Dermis blood vessel endothelial cell (primary cell): ENCODE measurements around the gene CDC37L1. TPM values are rescaled to one million over a fixed set of nuclear protein-coding genes. Genes with fewer than 3 reads are reported as not detected.
"Not testable (repeated sequence)": the region's sequence is repeated elsewhere in the genome, so short reads cannot be mapped to it uniquely, and the experiment has no call there.

ENCODE experiments used
- DNase-seq: peaks from one replicate; pipeline ENCODE4 v3.0.0; 2010
- total RNA-seq: library from RNA; depleted of rRNA; stranded (reverse); fragments of >200 nt; gene quantifications from 2 replicates; pipeline ENCODE4 v1.2.3, GENCODE V29; 2014

Gene CDC37L1
- 11.7 and 15.1 TPM in 2 replicates for total RNA-seq

DNA sequence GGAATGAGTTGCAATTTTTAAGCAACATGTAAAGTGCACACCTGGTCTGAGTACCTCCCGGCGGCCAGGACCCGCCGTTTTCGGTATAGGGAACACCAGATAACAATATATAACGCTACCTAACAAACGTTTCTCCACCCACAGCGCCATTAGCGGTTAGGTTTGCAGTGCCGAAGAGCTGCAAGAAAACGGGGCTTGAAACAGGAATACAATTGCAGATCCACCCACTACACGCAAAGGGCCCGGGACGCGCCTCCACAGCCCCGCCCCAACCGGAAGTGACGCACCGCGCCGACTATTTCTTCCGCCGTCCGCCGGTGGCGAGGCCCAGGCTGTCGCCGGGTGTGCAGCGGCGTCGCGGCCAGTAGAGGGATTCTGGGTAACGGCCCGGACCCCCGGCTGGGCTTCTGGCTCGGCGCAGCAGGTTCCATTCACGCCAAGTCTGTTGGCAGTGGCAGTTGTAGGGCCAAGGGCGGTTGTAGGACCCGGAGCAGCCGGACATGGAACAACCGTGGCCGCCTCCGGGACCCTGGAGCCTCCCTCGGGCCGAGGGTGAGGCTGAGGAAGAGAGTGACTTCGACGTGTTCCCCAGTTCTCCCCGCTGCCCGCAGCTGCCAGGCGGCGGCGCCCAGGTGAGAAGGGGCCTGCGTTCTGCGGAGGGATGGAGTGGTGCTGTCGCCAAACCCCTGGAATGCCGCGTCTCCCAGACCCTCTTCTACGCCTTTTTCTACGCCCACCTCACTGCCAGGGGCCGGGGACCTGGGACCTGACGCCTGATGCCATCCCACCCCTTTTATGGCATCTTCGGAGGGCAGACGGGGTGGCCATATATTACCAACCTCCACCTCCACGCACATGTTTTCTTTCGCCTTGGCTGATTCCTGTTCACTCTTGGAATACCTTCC, at the start of gene CDC37L1:
Gene CDC37L1 (plus strand): TSS at position 302 of the 905 bp plus-strand sequence. CDS start 199 bp downstream, at position 501.
- DNase-seq, result peak; percentile 98

DNA sequence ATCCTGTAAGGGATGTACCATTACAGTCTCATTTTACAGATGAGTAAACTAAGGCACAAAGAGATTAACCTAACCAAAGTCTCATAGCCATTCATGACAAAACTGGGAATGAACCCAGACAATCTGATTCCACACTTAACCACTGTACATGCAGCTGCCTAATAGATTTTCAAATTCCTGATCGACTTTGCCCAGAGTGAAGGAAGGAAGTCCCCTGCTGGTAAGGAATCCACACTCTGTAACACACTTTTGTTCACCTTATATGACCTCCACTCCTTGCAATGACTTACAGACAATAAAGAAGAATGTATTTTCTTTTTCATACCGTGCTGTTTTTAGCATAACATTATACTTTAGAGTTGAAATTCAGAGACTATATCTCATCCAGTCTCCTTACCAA, 48.5 kb upstream of the CDC37L1 start:
- DNase-seq, result peak; percentile 29

DNA sequence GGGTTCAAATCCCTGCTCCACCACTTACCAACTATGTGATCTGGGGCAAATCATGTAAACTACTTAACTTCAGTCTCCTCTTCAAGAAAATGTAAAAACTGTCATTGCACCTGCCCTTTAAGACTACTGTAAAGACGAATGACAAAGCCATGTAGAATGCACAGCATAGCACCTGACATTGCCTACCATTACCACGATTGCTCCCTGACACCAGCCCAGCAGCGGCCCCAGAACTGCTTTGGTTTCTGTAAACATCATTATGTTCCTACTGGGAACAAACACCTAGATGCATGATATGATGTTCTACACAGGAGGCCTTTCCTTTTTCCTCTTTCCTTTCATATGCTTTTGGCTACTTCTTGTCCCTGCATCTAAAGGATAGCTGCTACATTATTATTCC, 40.4 kb upstream of the CDC37L1 start:
- DNase-seq, result no peak

DNA sequence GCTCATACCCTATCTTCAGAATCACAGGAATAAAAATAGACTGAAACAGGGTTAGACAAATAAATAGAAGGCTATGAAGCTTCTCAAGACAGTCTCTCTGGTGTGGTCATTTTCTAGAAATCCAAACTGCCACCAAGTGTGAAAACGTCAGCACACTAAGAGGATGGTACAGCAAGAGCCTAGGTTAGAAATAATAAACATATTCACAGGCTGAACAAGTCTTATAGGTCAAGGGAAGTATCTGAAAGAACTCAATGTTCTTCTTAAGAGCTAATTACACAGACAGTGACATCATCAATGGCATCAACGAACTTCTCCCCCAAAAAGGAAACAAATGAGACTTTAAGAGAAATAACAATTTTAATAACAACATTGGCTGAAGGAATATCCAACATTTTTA, 39.9 kb upstream of the CDC37L1 start:
- no peak for DNase-seq

DNA sequence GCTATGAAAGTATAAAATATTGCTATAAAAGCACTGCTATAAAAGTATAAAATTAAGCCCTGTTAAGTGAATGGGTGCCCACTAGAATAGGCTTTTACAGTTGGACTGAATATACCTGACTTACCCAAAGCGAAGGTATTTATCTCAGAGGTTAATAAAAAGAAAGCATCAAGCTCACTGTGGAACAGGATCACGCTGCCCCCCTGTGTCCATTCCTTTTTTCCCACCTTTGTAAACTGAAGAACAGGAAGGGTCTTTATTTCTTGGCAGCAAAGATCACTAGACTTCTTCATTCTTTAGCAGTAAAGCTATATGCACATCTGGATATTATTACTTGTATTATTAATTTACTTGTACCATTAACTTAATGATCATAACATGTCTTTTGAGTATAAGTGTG, 39.3 kb upstream of the CDC37L1 start:
- DNase-seq, result peak; percentile 70

DNA sequence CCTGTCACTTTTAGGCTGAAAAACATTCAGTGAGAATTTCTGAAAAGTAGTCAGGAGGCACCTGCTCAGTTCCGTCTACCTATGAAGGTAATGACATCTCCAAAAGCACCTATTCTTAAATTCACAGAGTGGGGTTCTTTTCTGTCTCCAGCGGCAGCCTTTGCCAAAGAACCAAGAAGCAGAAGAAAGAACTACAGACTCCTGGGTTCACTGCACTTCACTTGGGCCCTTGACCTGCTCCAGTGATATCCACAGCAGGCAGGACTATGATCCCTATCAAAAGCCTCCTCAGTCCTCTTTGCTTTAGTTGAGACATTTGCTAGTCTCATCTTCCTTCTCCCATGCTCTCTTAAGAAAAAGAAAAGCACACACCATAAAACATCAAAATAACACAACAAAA, 37.0 kb upstream of the CDC37L1 start:
- DNase-seq, result no peak

DNA sequence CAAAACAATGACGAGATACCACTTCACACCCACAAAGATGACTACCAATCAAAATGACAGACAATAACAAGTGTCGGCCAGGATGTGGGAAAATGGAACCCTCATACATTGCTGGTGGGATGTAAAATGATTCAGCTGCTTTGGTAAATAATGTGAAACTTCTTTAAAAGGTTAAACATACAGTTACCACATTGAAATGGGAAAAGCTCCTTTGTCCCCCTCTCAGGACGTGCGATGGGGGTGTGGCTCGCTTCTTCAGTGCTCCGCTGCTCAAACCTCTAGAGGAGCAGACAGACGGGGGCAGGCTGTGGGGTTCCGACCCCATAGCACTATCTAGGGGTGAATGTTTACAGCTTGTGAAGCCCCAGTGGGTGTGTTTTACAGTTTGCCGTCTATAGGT, 25.3 kb upstream of the CDC37L1 start:
- DNase-seq, result no peak

DNA sequence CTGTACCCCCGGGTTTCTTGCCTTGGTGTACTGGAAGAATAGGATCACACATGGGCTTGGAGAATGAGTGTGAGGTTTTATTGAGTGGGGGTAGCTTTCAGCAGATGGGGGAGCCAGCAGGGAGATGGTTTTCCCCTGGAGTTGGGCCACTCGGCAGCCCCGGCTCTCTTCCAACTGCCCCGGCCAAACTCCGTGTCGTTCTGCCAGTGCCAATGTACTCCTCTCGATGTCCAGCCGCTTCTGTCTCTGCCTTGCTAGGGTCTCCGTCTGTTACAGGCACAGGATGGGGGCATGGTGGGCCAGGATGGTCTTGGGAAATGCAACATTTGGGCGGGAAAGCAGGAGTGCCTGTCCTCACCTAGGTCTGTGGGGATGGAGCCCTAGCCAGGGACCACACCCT, 24.8 kb upstream of the CDC37L1 start:
- no peak for DNase-seq

DNA sequence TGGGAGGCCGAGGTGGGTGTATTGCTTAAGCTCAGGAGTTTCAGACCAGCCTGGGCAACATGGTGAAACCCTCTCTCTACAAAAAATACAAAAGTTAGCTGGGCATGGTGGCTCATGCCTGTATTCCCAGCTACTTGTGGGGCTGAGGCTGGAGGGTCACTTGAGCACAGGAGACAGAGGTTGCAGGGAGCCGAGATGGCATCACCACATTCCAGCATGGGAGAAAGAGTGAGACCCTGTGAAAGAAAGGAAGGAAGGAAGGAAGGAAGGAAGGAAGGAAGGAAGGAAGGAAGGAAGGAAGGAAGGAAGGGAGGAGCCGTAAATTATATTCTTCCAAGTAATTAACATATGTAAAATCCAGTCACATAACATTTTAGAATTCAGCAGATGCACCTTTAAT, 23.2 kb upstream of the CDC37L1 start:
- DNase-seq, result not testable (repeated sequence)

DNA sequence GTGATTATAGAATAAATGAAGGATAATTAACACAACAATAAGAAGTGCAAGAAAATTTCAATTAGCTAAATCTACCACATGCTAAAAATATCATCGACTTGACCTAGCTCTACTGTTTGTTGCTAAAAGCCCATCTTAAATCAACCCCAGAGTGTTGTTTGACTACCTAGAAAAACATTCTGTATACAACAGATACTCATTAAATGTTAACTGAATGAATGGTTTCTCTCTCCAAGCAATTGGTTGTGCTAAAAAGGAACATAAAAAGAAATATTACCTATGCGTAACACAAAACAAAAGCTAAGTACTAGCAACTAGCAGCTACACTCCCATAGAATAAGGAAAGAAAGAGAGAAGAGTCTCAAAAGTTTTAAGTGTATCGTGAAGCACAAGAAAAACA, 22.7 kb upstream of the CDC37L1 start:
- DNase-seq, result no peak

DNA sequence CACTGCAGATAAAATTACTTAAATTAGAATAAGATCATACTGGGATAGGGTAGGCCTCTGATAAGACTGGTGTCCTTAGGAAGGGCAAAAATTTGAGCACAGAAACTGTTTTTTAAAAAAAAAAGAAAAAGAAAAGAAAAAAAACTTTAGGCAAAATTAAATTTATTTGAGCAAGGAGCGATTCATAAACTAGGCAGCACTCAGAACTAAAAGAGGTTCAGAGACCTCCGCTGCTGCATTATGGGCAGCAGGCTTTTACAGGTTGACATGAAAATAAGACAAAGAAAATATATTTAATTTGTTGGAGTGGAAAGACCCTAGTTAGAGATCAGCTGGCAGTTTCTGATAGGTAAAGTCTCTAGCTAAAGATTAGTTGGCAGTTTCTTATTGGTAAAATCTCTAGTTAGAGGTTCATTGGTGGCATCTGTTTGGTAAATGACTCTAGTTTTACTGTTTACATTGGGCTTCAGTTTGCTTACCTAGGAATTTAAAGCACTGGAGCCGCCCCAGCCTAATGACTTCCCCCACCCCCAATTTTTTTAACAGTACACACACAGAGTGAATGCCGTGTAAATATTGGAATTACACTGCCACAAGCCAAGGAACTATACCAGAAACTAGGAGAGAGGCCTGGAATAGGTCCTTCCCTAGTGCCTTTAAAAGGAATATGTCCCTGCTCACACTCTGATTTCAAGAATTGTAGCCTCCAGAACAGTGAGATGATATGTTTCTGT, 21.8 kb upstream of the CDC37L1 start:
- no peak for DNase-seq

DNA sequence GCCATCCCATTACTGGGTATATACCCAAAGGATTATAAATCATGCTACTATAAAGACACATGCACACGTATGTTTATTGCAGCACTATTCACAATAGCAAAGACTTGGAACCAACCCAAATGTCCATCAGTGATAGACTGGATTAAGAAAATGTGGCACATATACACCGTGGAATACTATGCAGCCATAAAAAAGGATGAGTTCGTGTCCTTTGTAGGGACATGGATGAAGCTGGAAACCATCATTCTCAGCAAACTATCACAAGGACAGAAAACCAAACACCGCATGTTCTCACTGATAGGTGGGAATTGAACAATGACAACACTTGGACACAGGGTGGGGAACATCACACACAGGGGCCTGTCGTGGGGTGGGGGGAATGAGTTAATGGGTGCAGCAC, 18.7 kb upstream of the CDC37L1 start:
- not testable (repeated sequence) for DNase-seq

DNA sequence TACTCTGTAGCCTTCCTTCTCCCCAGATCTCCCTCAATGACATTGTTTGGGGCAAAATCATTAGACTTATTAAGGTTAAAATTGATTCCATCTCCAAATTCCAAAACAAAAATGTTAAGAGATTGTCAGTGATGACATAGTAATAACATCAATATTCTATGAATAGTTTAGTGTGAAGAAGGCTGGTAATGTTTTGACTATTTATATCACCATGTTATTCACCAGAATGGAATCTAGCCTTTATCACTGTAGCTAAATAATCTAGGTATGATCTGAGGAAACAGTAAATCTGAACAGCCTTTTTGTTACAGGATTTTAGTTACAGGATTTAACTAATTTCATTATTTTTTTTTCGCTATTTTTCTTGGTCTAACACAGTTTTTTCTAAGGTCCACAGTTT, 18.2 kb upstream of the CDC37L1 start:
- no peak for DNase-seq

DNA sequence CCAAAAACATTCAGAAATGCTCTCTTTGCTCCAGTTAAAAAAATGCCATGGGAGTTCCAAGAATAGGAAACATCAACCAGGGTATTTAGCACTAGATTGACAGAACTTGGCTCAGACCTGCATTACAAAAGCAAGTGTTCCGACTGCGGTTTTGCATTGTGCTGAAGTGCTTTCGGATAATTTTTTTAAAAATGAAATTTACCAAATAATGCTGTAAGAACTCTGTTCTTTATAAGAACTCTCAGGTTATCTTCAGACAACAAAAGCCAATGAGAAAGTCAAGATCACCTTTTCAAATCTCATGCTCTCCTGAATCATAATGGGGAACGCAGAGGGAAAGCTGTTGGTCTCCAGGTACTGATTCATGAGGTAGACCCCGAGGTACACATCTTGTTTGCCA, 17.8 kb upstream of the CDC37L1 start:
- no peak for DNase-seq

DNA sequence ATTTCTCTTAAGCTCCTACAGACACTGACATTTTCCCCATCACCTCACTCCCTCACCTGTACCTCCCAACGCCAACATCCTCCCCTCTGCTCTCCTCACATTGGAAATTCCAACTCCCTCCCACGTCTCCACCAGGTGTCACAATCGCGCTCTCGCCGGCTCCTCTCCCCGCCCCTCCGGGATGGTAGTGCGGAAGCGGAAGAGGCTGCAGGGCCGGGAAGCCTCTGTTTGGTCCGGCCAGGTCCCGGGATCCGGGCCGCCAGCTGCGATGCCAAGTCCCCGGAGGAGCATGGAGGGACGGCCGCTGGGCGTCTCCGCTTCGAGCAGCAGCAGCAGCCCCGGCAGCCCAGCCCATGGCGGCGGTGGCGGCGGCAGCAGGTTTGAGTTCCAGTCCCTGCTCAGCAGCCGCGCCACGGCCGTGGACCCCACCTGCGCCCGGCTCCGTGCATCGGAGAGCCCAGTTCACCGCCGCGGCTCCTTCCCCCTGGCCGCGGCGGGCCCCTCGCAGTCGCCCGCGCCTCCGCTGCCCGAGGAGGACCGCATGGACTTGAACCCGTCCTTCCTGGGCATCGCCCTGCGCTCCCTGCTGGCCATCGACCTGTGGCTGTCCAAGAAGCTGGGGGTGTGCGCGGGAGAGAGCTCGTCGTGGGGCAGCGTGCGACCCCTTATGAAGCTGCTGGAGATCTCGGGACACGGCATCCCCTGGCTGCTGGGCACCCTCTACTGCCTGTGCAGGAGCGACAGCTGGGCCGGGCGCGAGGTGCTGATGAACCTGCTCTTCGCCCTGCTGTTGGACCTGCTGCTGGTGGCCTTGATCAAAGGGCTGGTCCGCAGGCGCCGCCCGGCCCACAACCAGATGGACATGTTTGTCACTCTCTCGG, 17.0 kb upstream of the CDC37L1 start, which contains the start of gene PLPP6:
Gene PLPP6 (plus strand): TSS at position 187 of the 881 bp plus-strand sequence. CDS start 82 bp downstream, at position 269.
- DNase-seq, result peak; percentile 89

DNA sequence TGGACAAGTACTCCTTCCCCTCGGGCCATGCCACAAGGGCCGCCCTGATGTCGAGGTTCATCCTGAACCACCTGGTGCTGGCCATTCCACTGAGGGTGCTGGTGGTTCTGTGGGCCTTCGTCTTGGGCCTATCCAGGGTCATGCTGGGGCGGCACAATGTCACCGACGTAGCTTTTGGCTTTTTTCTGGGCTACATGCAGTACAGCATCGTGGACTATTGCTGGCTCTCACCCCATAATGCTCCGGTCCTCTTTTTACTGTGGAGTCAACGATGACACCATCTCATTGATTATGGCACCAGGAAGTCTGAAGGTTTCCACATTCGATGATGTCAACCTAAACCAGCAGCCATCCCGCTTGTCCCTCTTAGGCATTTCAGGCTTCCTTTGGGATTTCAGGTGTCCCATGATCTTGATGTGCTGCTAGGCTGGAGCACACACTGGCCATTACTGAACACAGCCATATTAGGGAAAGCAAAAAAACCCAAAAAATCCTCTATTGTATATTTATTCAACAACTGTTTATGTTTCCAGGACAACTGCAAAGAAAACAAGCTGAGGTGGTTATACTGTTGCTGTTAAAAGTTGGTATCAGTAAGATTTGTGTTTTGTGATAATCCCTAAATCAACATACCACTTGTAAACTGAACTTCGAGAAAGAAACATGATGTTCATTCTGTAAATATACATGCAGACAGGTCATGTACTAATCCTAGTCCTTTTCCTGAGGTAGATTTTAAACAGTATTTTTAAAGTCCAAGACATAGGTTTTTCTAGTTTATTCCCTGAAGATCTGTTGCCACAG, 16.2 kb upstream of the CDC37L1 start:
- peak; percentile 33 for DNase-seq

DNA sequence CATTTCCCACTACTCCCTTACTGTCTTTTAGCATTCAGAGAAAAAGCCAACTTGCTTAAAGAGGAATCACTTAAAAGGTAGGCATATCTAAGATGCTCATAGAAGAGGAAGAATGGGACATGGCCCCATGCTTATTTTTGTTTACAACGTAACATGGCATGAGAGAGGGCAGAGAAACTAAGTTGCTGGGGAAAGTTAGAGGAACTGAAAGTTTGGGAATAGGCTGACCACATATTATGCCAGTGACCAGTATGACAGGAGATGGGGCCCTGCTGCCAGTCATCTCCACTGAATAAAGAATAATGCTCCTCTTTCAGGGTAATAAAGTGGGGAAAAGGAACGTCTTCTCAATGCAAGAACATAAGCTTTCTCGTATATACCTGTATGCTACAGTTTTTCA, 15.4 kb upstream of the CDC37L1 start:
- DNase-seq, result no peak

DNA sequence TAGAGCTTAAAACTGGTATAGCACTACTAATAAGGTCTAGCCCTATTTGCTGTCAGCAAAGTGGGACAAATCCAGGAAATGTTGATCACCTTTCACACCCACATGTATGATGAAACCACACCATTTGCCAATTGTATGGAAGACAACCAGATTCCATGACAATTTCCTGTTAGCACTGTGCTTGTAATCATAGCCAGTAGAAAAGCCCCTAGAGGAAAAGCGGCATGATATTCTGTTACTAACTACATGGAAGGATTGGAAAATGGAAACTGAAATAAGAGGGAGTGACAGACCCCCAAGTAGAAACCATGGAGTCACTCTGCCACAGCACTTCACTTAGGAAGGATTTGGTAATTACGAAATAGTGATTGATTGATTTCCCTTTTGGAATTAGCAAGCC, 14.0 kb upstream of the CDC37L1 start:
- DNase-seq, result peak; percentile 94

DNA sequence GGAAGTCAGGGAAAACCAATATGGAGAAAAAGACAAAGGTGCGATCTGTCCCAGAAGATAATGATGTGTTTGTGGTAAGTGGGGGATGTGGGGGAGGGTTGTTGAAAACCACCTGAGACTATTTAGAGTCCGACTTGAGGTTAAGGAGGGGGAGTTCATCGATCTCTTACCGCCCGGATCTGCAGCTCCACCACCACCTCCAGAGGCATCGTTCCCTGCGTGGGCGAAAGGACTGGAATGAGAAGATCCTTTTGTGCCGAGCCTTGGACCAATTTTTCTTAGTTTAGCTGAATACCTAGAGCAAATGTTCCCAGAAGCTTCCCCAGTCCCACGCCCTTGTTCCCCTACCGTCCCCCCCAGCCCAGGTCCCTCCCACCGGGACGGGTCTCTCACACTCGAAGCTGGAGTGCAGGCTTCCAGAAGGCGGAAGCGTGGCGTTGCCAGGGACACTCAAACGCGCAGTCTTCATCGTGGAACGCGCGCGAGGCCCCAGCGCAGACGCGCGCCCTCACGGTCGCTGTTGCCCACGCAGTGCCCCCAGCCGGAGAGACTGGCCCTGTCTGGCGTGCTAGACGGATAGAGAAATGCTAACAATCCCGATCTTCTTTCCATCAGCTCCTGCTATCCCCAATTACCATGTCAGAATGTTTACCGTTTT, 13.2 kb upstream of the CDC37L1 start, which contains the start of gene SPATA6L:
Gene SPATA6L (minus strand): TSS at position 439 of the 658 bp plus-strand sequence. CDS start 230 bp downstream, at position 209.
- DNase-seq, result peak; percentile 84

DNA sequence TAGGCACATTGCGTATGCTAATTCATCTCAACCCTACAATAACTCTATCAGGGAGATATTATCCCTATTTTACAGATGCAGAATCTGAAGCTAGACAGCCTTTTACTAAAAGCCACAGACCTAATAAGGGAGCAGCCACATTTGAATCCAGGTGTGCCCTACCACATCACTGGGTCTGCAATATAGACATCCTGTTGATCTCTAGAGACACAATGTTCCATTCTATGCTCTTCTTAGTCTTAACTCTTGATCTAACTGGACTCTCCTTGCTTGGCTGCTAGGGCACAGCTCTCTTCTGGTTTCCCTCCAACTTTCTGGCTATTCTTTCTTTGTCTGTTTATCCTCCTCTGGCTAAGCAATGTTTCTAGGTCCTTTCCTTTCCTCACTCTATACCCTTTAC, 11.7 kb upstream of the CDC37L1 start:
- DNase-seq, result no peak

DNA sequence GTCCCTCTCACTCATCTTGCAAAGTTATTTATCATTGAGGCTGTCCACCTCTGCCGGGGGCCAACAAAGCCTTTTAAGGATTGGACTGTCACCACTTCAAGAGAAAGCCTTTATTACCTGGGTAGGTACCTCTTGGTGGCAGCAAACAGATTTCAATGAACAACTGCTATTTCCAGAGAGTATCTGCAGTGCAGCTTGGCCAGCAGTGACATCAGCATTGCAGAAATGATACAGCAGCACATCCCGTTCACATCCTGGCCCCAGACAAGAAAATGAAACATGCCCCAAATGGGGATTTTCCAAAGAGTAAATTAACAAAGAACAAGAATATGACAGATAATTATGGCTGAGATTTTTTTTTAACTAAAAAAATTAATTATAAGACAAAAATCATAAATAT, 10.8 kb upstream of the CDC37L1 start:
- DNase-seq, result no peak
